Lower leg skin (tissue), 3 donors: ENCODE data around the gene GPR87.

Experiments
- POLR2A ChIP-seq, 2 donors: fragments of 450-650 bp; IDR thresholded peaks; one replicate each; pipeline ENCODE4 v1.6.1; 2016 to 2017; ENCODE audit warnings: antibody characterized with exemption in 2 of 2, mild to moderate bottlenecking in 1 of 2, moderate library complexity in 1 of 2
- TF ChIP-seq, protein P1 (sequence below), 3 donors: fragments of 450-650 bp; IDR thresholded peaks; one replicate each; pipeline ENCODE4 v1.5.1; 2016; ENCODE audit warnings: antibody characterized with exemption in 3 of 3, mild to moderate bottlenecking in 3 of 3, moderate library complexity in 2 of 3

DNA sequence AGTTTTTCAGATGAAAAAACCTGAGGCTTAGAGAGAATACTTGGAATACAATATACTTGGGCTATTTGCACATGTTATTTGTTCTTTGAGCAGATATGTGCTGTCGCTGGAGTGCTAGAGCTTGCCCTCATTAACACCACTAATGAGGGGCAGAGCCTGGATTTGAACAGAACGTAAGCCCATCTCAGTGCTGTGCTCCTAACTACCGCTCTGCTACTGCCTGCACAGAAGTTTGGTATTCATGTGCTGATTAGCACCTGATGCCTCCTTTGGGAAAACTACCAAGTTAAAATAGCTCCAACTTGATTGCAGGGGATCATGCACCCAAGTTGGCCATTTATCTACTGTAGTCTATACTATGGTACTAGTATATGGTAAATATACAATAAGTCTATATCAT, 3.6 kb downstream of the GPR87 start:
- TF ChIP-seq, protein P1, sequence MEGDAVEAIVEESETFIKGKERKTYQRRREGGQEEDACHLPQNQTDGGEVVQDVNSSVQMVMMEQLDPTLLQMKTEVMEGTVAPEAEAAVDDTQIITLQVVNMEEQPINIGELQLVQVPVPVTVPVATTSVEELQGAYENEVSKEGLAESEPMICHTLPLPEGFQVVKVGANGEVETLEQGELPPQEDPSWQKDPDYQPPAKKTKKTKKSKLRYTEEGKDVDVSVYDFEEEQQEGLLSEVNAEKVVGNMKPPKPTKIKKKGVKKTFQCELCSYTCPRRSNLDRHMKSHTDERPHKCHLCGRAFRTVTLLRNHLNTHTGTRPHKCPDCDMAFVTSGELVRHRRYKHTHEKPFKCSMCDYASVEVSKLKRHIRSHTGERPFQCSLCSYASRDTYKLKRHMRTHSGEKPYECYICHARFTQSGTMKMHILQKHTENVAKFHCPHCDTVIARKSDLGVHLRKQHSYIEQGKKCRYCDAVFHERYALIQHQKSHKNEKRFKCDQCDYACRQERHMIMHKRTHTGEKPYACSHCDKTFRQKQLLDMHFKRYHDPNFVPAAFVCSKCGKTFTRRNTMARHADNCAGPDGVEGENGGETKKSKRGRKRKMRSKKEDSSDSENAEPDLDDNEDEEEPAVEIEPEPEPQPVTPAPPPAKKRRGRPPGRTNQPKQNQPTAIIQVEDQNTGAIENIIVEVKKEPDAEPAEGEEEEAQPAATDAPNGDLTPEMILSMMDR (IDR thresholded peaks at IDR 0.05) = no peak
- TF ChIP-seq POLR2A (IDR thresholded peaks at IDR 0.05) = no peak
